ENCODE measurements around the gene CACNA2D3.

CACNA2D3 gene

DNA sequence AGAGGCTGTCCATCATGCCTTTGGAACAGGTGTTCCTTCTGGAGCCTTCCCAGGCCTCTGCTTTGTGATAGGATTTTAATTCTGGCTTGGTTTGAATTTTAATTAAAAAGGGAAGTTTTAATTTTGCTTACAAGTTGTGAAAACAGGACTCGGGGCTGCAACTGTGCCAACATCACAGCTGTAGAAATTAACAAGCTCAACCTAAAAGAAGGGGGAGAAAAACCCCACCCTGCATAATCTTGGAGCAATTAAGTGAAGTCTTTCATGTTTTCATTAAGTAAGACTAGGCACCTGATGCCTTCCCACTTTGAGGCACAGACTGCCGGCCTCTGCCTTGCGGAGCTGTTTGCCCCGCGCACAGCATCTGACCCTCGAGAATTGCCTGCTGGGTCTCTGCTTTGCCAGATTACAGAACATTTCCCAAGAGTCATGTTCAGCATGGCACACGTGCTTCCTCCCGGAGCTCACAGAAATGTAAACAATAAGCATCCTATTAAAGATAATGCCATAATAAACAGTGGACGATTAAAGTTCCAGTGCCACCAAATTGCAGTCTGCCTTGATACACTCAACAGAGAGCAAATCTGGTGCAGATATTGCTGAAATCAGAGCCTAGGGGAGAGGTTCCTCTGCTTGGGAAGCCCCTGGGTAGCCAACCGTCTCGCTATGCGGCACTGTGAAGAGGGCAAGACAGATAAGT, 441.3 kb downstream of the CACNA2D3 start:
- H3K27ac ChIP-seq (replicated peaks; ENCODE audit: low read length) = no peak overlapping the region
- no peak for DNase-seq (ENCODE audit: low spot score)
- no peak overlapping the region for H3K23ac ChIP-seq (ENCODE audit: low read depth, low read length, poor library complexity)
- H2BK15ac ChIP-seq (ENCODE audit: low read length) = no peak overlapping the region
- H3K4ac ChIP-seq (ENCODE audit: low read length) = no peak overlapping the region
- no peak overlapping the region for H3K9ac ChIP-seq (ENCODE audit: low read depth, low read length, poor library complexity)
- H3K4me2 ChIP-seq (ENCODE audit: insufficient read depth, low read length, poor library complexity, severe bottlenecking) = no peak overlapping the region
- no peak overlapping the region for H2AK5ac ChIP-seq (ENCODE audit: low read depth, low read length)
- H3K4me1 ChIP-seq (ENCODE audit: control insufficient read depth in 2 of 2, insufficient read depth in 1 of 2, low read depth in 1 of 2, low read length in 2 of 2) = no peaks in the 10 kb centered on the region
- no peak overlapping the region for H4K91ac ChIP-seq (ENCODE audit: low read depth, low read length, poor library complexity)
- no peak overlapping the region for H4K8ac ChIP-seq (ENCODE audit: low read depth, low read length)
- no CpG with 5 or more reads among the region's 12 CpGs for WGBS, 2 donors (ENCODE audit: extremely low coverage in 2 of 2, insufficient read length in 2 of 2, insufficient replicate concordance in 1 of 2)
- peak overlapping the region; percentile 60 for H3K18ac ChIP-seq (ENCODE audit: low read length)
- H2AFZ ChIP-seq (ENCODE audit: low read length) = no peak overlapping the region
- H3K4me3 ChIP-seq (ENCODE audit: low read length in 2 of 2) = no peak overlapping the region
- H2BK5ac ChIP-seq (ENCODE audit: low read length) = no peak overlapping the region
- no peak overlapping the region for H2BK120ac ChIP-seq (ENCODE audit: low read depth, low read length)
- H2BK12ac ChIP-seq (ENCODE audit: low read length) = no peak overlapping the region
- H3K14ac ChIP-seq (ENCODE audit: low read length) = no peak overlapping the region
- no peaks in the 10 kb centered on the region for H3K9me3 ChIP-seq (replicated peaks in 1 of 2; ENCODE audit: control insufficient read depth in 2 of 2, insufficient read depth in 1 of 2, low read depth in 1 of 2, low read length in 2 of 2)
- H3K79me1 ChIP-seq (ENCODE audit: low read depth, low read length) = no peaks in the 10 kb centered on the region
- no peaks in the 10 kb centered on the region for H3K27me3 ChIP-seq (ENCODE audit: control insufficient read depth in 3 of 3, insufficient read depth in 3 of 3, low read depth in 1 of 3, low read length in 3 of 3)
- H3K36me3 ChIP-seq (replicated peaks in 1 of 2; ENCODE audit: control insufficient read depth in 2 of 2, insufficient read depth in 2 of 2, low read length in 2 of 2) = no peaks in the 10 kb centered on the region

DNA sequence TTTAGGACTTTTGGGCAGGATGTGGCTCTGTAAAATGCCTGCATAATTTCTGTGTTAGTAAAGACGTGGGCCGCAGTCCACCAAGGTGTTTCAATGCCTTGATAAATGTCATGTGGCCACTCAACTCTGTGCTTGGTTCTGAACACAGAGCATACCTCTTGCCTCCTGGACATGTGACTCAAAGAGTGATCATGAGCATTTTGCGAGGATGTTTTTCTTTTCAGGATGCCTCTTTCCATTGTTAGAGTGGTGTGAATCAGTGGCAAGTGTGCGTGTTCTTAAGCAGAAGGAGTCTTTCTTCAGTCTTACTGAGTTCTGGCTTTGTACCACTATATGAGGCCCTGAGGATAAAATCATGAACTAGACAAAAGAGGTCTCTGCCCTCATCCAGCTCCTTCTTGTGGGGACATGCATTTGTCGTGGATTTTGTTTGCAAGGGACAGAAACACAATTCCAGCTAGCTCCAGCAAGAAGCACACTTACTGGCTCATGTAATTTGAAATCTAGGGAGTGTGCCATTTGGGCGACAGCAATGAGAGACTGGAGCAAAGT, 442.1 kb downstream of the CACNA2D3 start:
- Histone ChIP-seq H2BK5ac (ENCODE audit: low read length) (no peak overlapping the region), H3K36me3 (replicated peaks in 1 of 2; ENCODE audit: control insufficient read depth in 2 of 2, insufficient read depth in 2 of 2, low read length in 2 of 2) (no peaks in the 10 kb centered on the region), H2BK15ac (ENCODE audit: low read length) (no peak overlapping the region), H2AK5ac (ENCODE audit: low read depth, low read length) (no peak overlapping the region), H3K27ac (replicated peaks; ENCODE audit: low read length) (no peak overlapping the region), H4K91ac (ENCODE audit: low read depth, low read length, poor library complexity) (no peak overlapping the region), H3K4me2 (ENCODE audit: insufficient read depth, low read length, poor library complexity, severe bottlenecking) (no peak overlapping the region), H3K79me1 (ENCODE audit: low read depth, low read length) (no peaks in the 10 kb centered on the region), H3K9me3 (replicated peaks in 1 of 2; ENCODE audit: control insufficient read depth in 2 of 2, insufficient read depth in 1 of 2, low read depth in 1 of 2, low read length in 2 of 2) (no peaks in the 10 kb centered on the region), H3K9ac (ENCODE audit: low read depth, low read length, poor library complexity) (no peak overlapping the region), H3K4ac (ENCODE audit: low read length) (no peak overlapping the region), H3K23ac (ENCODE audit: low read depth, low read length, poor library complexity) (no peak overlapping the region), H3K14ac (ENCODE audit: low read length) (no peak overlapping the region), H3K27me3 (ENCODE audit: control insufficient read depth in 3 of 3, insufficient read depth in 3 of 3, low read depth in 1 of 3, low read length in 3 of 3) (no peaks in the 10 kb centered on the region), H3K4me3 (ENCODE audit: low read length in 2 of 2) (no peak overlapping the region), H4K8ac (ENCODE audit: low read depth, low read length) (no peak overlapping the region), H3K18ac (ENCODE audit: low read length) (no peak overlapping the region), H2BK120ac (ENCODE audit: low read depth, low read length) (no peak overlapping the region), H2BK12ac (ENCODE audit: low read length) (no peak overlapping the region), H2AFZ (ENCODE audit: low read length) (no peak overlapping the region), H3K4me1 (ENCODE audit: control insufficient read depth in 2 of 2, insufficient read depth in 1 of 2, low read depth in 1 of 2, low read length in 2 of 2) (no peaks in the 10 kb centered on the region)
- WGBS, 2 donors (ENCODE audit: extremely low coverage in 2 of 2, insufficient read length in 2 of 2, insufficient replicate concordance in 1 of 2) = no CpG with 5 or more reads among the region's 6 CpGs
- DNase-seq (ENCODE audit: low spot score) = no peak

DNA sequence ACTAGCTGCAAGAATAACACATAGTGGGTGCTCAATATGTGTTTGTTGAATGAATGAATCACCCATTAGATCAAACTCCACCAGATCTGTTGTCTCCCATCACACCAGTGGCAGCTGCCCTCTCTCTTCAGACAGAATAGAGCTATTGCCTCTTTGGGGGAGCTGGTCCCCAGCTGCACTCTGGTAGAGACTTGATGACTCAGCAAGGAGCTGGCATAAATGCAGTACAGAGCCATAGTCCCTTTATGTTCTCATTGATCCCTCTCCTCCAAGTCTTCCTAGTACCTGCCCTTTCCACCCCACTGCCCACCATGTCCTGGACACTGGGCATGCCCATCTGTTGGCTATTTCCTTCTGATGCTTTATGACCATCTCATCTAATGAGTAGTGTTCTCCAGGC, 443.6 kb downstream of the CACNA2D3 start:
- H2AFZ ChIP-seq (ENCODE audit: low read length) = no peak overlapping the region
- H3K18ac ChIP-seq (ENCODE audit: low read length) = no peak overlapping the region
- no peak overlapping the region for H4K8ac ChIP-seq (ENCODE audit: low read depth, low read length)
- no peak overlapping the region for H3K4me3 ChIP-seq (ENCODE audit: low read length in 2 of 2)
- no peak overlapping the region for H2BK15ac ChIP-seq (ENCODE audit: low read length)
- H3K9ac ChIP-seq (ENCODE audit: low read depth, low read length, poor library complexity) = no peak overlapping the region
- no peak overlapping the region for H3K23ac ChIP-seq (ENCODE audit: low read depth, low read length, poor library complexity)
- H3K79me1 ChIP-seq (ENCODE audit: low read depth, low read length) = no peaks in the 10 kb centered on the region
- H3K4ac ChIP-seq (ENCODE audit: low read length) = no peak overlapping the region
- H3K27me3 ChIP-seq (ENCODE audit: control insufficient read depth in 3 of 3, insufficient read depth in 3 of 3, low read depth in 1 of 3, low read length in 3 of 3) = no peaks in the 10 kb centered on the region
- H3K9me3 ChIP-seq (replicated peaks in 1 of 2; ENCODE audit: control insufficient read depth in 2 of 2, insufficient read depth in 1 of 2, low read depth in 1 of 2, low read length in 2 of 2) = no peaks in the 10 kb centered on the region
- no peaks in the 10 kb centered on the region for H3K36me3 ChIP-seq (replicated peaks in 1 of 2; ENCODE audit: control insufficient read depth in 2 of 2, insufficient read depth in 2 of 2, low read length in 2 of 2)
- no peaks in the 10 kb centered on the region for H3K4me1 ChIP-seq (ENCODE audit: control insufficient read depth in 2 of 2, insufficient read depth in 1 of 2, low read depth in 1 of 2, low read length in 2 of 2)
- no peak overlapping the region for H2BK5ac ChIP-seq (ENCODE audit: low read length)
- H3K27ac ChIP-seq (replicated peaks; ENCODE audit: low read length) = no peak overlapping the region
- H2BK12ac ChIP-seq (ENCODE audit: low read length) = no peak overlapping the region
- no peak overlapping the region for H3K14ac ChIP-seq (ENCODE audit: low read length)
- no peak overlapping the region for H2AK5ac ChIP-seq (ENCODE audit: low read depth, low read length)
- H3K4me2 ChIP-seq (ENCODE audit: insufficient read depth, low read length, poor library complexity, severe bottlenecking) = no peak overlapping the region
- no peak overlapping the region for H2BK120ac ChIP-seq (ENCODE audit: low read depth, low read length)
- no peak overlapping the region for H4K91ac ChIP-seq (ENCODE audit: low read depth, low read length, poor library complexity)
- DNase-seq (ENCODE audit: low spot score) = no peak

DNA sequence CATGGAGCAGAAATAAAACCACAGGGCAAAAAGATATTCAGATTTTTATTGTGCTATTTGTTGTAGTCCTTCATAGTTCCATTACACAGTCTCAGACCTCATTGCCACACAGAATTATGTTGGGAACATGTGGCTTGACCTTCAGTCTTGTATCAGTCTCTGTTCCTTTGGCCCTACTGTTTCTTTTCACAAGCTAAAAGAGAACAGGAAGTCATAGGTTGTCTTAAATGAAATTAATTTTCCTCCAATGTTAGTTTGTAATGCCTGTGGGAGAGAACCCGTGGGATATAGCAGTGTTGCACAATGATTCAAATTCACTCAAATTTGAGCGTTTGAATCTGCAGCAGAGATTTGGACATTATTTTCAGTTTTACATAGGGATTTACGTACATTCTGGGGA, 445.6 kb downstream of the CACNA2D3 start:
- Histone ChIP-seq H3K36me3 (replicated peaks in 1 of 2; ENCODE audit: control insufficient read depth in 2 of 2, insufficient read depth in 2 of 2, low read length in 2 of 2) (no peaks in the 10 kb centered on the region), H3K23ac (ENCODE audit: low read depth, low read length, poor library complexity) (no peak overlapping the region), H4K8ac (ENCODE audit: low read depth, low read length) (no peak overlapping the region), H3K27me3 (ENCODE audit: control insufficient read depth in 3 of 3, insufficient read depth in 3 of 3, low read depth in 1 of 3, low read length in 3 of 3) (no peaks in the 10 kb centered on the region), H2AFZ (ENCODE audit: low read length) (no peak overlapping the region), H3K4ac (ENCODE audit: low read length) (no peak overlapping the region), H3K9ac (ENCODE audit: low read depth, low read length, poor library complexity) (no peak overlapping the region), H3K4me3 (ENCODE audit: low read length in 2 of 2) (no peak overlapping the region), H2BK15ac (ENCODE audit: low read length) (no peak overlapping the region), H3K4me2 (ENCODE audit: insufficient read depth, low read length, poor library complexity, severe bottlenecking) (no peak overlapping the region), H2BK12ac (ENCODE audit: low read length) (no peak overlapping the region), H2AK5ac (ENCODE audit: low read depth, low read length) (no peak overlapping the region), H3K18ac (ENCODE audit: low read length) (no peak overlapping the region), H3K4me1 (ENCODE audit: control insufficient read depth in 2 of 2, insufficient read depth in 1 of 2, low read depth in 1 of 2, low read length in 2 of 2) (no peaks in the 10 kb centered on the region), H3K14ac (ENCODE audit: low read length) (no peak overlapping the region), H3K27ac (replicated peaks; ENCODE audit: low read length) (no peak overlapping the region), H3K79me1 (ENCODE audit: low read depth, low read length) (no peaks in the 10 kb centered on the region), H2BK120ac (ENCODE audit: low read depth, low read length) (no peak overlapping the region), H2BK5ac (ENCODE audit: low read length) (no peak overlapping the region), H4K91ac (ENCODE audit: low read depth, low read length, poor library complexity) (no peak overlapping the region), H3K9me3 (replicated peaks in 1 of 2; ENCODE audit: control insufficient read depth in 2 of 2, insufficient read depth in 1 of 2, low read depth in 1 of 2, low read length in 2 of 2) (no peaks in the 10 kb centered on the region)
- DNase-seq (ENCODE audit: low spot score) = no peak
- WGBS, 2 donors (ENCODE audit: extremely low coverage in 2 of 2, insufficient read length in 2 of 2, insufficient replicate concordance in 1 of 2) = no CpG with 5 or more reads among the region's 3 CpGs

Measured in neuronal stem cell (in vitro differentiated cells).